GM18951 (cell line): ENCODE measurements around the gene DENND5A.
"Not testable (repeated sequence)": the region's sequence is repeated elsewhere in the genome, so short reads cannot be mapped to it uniquely, and the experiment has no call there.

Experiments used
- POLR2A ChIP-seq: IDR thresholded peaks from 4 replicates; pipeline ENCODE4 v1.6.1; 2011; ENCODE audit warnings: mild to moderate bottlenecking; ENCODE audit not compliant: insufficient read length, insufficient read depth; ENCODE audit errors: extremely low read depth
- in situ Hi-C: fragments of 300-500 bp; cut with MboI; formaldehyde crosslinking; loops from one replicate; pipeline ENCODE4 v1.12.0; 2022; ENCODE audit warnings: low sequenced_read_pairs, mixed read lengths, inconsistent platforms; ENCODE audit not compliant: unreplicated experiment

The DENND5A gene

DNA sequence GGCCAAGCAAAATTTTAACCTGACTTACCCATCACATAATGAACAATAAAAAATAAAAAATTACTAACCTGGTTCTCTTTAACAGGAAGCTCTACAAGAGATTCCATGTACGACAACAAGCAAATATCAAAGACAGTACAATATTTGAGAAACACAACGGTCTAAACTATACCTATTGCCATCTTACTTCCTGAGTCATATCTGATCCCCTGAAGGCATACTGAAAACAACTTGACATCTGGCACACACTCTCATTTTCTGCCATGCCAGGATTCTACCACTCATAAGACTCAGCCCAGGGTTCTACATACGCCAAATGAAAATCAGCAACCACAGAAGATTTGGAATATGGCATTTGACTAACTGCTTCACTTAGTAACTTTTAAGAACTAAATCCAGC is 13.8 kb downstream of the DENND5A start:
- in situ Hi-C loops = no loop called here
- TF ChIP-seq POLR2A = no peak

DNA sequence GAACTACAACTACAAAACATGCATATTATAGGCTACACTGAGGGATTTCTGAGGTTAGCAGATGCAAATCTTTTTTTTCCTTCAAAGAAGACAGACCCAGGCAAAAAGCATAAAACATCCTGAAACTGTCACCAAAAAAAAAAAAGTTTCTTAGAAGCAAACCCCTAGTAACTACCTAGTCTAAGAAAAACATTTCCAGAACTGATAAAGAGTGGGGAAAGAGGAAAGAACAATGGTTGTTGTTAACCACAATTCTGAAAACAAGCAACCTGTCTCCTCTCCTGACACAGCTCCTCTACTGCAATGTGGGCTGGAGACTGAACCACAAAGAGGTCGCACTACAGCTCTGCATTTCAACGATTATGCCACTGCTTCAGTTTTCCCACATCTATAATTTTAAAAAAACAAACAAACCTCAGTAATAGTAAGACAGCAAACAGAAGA is 15.0 kb downstream of the DENND5A start:
- in situ Hi-C loops = no loop called here

DNA sequence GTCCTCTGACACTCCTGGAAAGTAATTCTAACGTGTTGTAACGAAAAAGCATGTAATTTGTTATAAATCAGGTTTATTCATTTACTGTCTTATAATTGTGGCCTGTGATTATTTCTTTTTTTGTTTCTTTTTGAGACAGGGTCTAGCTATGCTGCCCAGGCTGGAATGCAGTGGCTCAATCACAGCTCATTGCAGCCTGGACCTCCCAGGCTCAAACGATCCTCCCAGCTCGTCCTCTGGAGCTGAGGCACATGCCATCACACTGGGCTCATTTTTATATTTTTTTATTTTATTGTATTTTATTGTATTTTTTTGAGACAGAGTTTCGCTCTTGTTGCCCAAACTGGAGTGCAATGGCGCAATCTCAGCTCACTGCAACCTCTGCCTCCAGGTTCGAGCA is 15.9 kb downstream of the DENND5A start:
- in situ Hi-C loops = no loop called here
- no peak for TF ChIP-seq POLR2A

More for the DNA sequence above, 15.0 kb downstream of the DENND5A start:
- no peak for TF ChIP-seq POLR2A

DNA sequence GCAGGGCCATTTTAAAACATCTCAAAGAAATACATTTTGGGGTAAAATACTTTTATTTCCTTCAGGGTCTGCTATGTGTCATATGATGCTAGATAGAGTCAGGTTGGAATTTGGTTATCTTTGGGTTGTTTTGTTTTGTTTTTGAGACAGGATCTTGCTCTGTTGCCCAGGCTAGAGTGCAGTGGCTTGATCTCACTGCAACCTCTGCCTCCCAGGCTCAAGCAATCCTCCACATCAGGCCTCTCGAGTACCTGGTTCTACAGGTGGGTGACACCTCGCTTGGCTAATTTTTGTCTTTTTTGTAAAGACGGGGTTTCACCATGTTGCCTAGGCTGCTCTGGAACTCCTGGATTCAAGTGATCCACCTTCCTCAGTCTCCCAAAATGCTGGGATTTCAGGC is 17.3 kb downstream of the DENND5A start:
- no peak for TF ChIP-seq POLR2A
- in situ Hi-C loops = no loop called here

GRCh38 chr11:9236242-9236641 is 28.9 kb downstream of the DENND5A start:
- in situ Hi-C loops = not testable (repeated sequence)

GRCh38 chr11:9232482-9232881 is 32.7 kb downstream of the DENND5A start:
- in situ Hi-C loops = no loop called here
- TF ChIP-seq POLR2A = no peak

DNA sequence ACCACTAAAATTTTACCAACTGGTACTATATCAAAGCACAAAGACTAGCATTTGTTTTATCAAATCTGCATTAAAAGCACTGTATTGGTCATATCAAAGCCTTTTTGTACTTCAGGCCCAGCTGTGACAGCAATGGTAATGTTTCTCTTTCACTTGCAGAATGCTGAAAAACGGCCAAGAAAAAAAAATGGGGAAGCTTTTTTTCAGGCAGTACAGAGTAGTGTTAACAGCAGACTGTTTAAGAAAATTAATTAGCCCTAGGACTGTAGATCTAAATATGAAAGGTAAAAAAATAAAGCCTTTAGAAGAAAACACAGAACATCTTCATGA is 33.3 kb downstream of the DENND5A start:
- in situ Hi-C loops = no loop called here
- no peak for TF ChIP-seq POLR2A

DNA sequence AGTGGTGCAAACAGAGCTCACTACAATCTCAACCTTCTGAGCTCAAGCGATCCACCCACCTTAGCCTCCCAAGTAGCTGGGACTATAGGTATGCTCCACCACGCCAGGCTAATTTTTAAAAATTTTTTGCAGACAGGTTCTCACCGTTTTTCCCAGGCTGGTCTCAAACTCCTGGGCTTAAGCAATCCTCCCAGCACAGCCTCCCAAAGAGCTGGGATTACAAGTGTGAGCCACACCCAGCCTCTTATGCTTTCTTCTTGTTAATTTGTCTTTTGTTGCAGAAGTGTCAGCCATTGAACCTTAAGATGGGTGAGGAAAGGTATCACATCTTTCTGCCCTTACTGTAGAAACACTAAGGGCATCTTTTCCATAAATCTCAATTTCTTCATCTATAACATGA is 34.9 kb downstream of the DENND5A start:
- TF ChIP-seq POLR2A = no peak
- in situ Hi-C loops = no loop called here

GRCh38 chr11:9228091-9228490 is 37.1 kb downstream of the DENND5A start:
- in situ Hi-C loops = no loop called here
- no peak for TF ChIP-seq POLR2A

DNA sequence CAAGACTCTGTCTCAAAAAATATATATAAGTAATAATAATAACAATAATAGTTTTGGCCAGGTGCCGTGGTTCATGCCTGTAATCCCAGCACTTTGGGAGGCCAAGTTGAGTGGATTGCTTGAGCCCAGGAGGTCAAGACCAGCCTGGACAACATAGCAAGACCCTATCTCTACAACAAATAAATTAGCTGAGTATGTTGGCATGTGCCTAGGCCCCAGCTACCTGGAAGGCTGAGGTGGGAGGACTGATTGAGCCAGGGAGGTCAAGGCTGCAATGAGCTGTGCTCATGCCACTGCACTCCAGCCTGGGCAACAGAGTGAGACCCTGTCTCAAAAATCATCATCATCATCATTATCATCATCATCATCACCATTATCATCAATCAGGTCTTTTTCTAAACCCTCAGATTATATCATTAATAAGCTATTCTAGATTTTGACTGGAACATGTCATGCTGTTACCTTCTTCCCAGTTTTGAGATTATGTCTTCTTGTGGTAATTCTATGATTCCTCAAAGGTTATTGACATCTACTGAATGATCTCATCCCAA is 39.3 kb downstream of the DENND5A start:
- no peak for TF ChIP-seq POLR2A
- in situ Hi-C loops = no loop called here

GRCh38 chr11:9222654-9223053 is 42.5 kb downstream of the DENND5A start:
- in situ Hi-C loops = no loop called here
- TF ChIP-seq POLR2A = no peak

- in situ Hi-C loops = not testable (repeated sequence)
Measured at GRCh38 chr11:9220853-9221252, 44.3 kb downstream of the DENND5A start.

GRCh38 chr11:9219572-9219971 is 45.6 kb downstream of the DENND5A start:
- TF ChIP-seq POLR2A = no peak
- in situ Hi-C loops = no loop called here

DNA sequence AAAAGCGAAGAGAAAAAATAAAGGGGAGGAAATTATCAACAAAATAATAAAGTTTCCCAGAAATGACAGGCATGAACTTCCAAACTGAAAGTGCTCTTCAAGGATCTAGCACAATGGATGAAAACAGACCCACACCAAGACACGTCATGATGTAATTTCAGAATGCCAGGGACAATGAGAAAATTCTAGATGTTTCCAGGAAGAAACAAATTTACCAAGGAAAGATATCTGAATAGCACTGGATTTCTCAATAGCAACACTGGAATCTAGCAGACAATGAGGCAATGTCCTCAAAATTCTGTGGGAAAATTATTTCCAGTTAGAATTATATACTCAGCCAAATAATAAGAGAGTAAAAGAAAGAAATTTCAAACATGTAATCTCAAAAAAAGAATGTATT is 46.0 kb downstream of the DENND5A start:
- in situ Hi-C loops = no loop called here
- TF ChIP-seq POLR2A = no peak

GRCh38 chr11:9214765-9215164 is 50.4 kb downstream of the DENND5A start:
- in situ Hi-C loops = no loop called here

More at GRCh38 chr11:9214765-9215164, 50.4 kb downstream of the DENND5A start:
- no peak for TF ChIP-seq POLR2A
